ENCODE measurements around the gene STX7. TPM values are rescaled to one million over a fixed set of nuclear protein-coding genes. Genes with fewer than 3 reads are reported as not detected.

Gene STX7
- total RNA-seq, 2 donors from 2014 or later = 36.6 to 41.7 TPM

- Histone ChIP-seq H3K4me3 (ENCODE audit: low read length) (no peak overlapping the region), H3K9me3 (ENCODE audit: control insufficient read depth, low read length) (no peaks in the 10 kb centered on the region), H3K9ac (ENCODE audit: extremely low read depth, low read length, poor library complexity, severe bottlenecking) (no peak overlapping the region), H3K36me3 (ENCODE audit: control insufficient read depth, insufficient read depth, low read length) (peaks cover 68% of the 10 kb centered on the region), H3K27ac (ENCODE audit: low read depth, low read length) (no peak overlapping the region), H3K4me1 (ENCODE audit: control insufficient read depth, insufficient read depth, low read length) (no peaks in the 10 kb centered on the region), H3K27me3 (ENCODE audit: control insufficient read depth, insufficient read depth, low read length, poor library complexity, severe bottlenecking) (no peaks in the 10 kb centered on the region)
- no peak for TF ChIP-seq CTCF (conservative IDR thresholded peaks at IDR 0.05)
- H3K9me3 Mint-ChIP-seq = no peaks in the 10 kb centered on the region
- no peak for DNase-seq
- no peak overlapping the region for H3K4me3 Mint-ChIP-seq
- H3K36me3 Mint-ChIP-seq (ENCODE audit: low read depth) = peaks cover 39% of the 10 kb centered on the region
- no peaks in the 10 kb centered on the region for H3K4me1 Mint-ChIP-seq
- 91 to 100% methylated on average over 1 to 6 of the region's 6 CpGs for WGBS, 2 experiments (ENCODE audit: insufficient coverage in 1 of 2, insufficient read length in 1 of 2)
- no peak overlapping the region for H3K27ac Mint-ChIP-seq
- no peaks in the 10 kb centered on the region for H3K27me3 Mint-ChIP-seq (ENCODE audit: insufficient read depth)
Measured at GRCh38 chr6:132461958-132462357, 51.0 kb downstream of the STX7 start.

GRCh38 chr6:132459605-132459952 is 53.3 kb downstream of the STX7 start:
- no peaks in the 10 kb centered on the region for H3K27me3 Mint-ChIP-seq (ENCODE audit: insufficient read depth)
- no peaks in the 10 kb centered on the region for H3K4me1 ChIP-seq (ENCODE audit: control insufficient read depth, insufficient read depth, low read length)
- H3K36me3 ChIP-seq (ENCODE audit: control insufficient read depth, insufficient read depth, low read length) = peaks cover 59% of the 10 kb centered on the region
- WGBS, 2 experiments (ENCODE audit: insufficient coverage in 1 of 2, insufficient read length in 1 of 2) = 100% methylated on average over 3 of the region's 3 CpGs; no CpG with 5 or more reads in 1 of the 2 experiments
- no peaks in the 10 kb centered on the region for H3K9me3 ChIP-seq (ENCODE audit: control insufficient read depth, low read length)
- no peaks in the 10 kb centered on the region for H3K9me3 Mint-ChIP-seq
- H3K27ac Mint-ChIP-seq = no peak overlapping the region
- H3K4me1 Mint-ChIP-seq = no peaks in the 10 kb centered on the region
- no peak overlapping the region for H3K27ac ChIP-seq (ENCODE audit: low read depth, low read length)
- no peak for DNase-seq
- no peaks in the 10 kb centered on the region for H3K27me3 ChIP-seq (ENCODE audit: control insufficient read depth, insufficient read depth, low read length, poor library complexity, severe bottlenecking)
- no peak overlapping the region for H3K9ac ChIP-seq (ENCODE audit: extremely low read depth, low read length, poor library complexity, severe bottlenecking)
- no peak overlapping the region for H3K4me3 Mint-ChIP-seq
- no peak for TF ChIP-seq CTCF (conservative IDR thresholded peaks at IDR 0.05)
- no peak overlapping the region for H3K4me3 ChIP-seq (ENCODE audit: low read length)
- peaks cover 39% of the 10 kb centered on the region for H3K36me3 Mint-ChIP-seq (ENCODE audit: low read depth)

GRCh38 chr6:132458887-132459604 is 53.9 kb downstream of the STX7 start:
- Histone ChIP-seq H3K27ac (ENCODE audit: low read depth, low read length) (no peak overlapping the region), H3K9ac (ENCODE audit: extremely low read depth, low read length, poor library complexity, severe bottlenecking) (no peak overlapping the region), H3K9me3 (ENCODE audit: control insufficient read depth, low read length) (no peaks in the 10 kb centered on the region), H3K36me3 (ENCODE audit: control insufficient read depth, insufficient read depth, low read length) (peaks cover 54% of the 10 kb centered on the region), H3K4me3 (ENCODE audit: low read length) (no peak overlapping the region), H3K27me3 (ENCODE audit: control insufficient read depth, insufficient read depth, low read length, poor library complexity, severe bottlenecking) (no peaks in the 10 kb centered on the region), H3K4me1 (ENCODE audit: control insufficient read depth, insufficient read depth, low read length) (no peaks in the 10 kb centered on the region)
- Mint-ChIP-seq H3K27me3 (ENCODE audit: insufficient read depth) (no peaks in the 10 kb centered on the region), H3K4me3 (no peak overlapping the region), H3K36me3 (ENCODE audit: low read depth) (peaks cover 35% of the 10 kb centered on the region), H3K4me1 (no peaks in the 10 kb centered on the region), H3K27ac (no peak overlapping the region), H3K9me3 (no peaks in the 10 kb centered on the region)
- DNase-seq = no peak
- WGBS, 2 experiments (ENCODE audit: insufficient coverage in 1 of 2, insufficient read length in 1 of 2) = 91 to 95% methylated on average over 5 of the region's 6 CpGs
- no peak for TF ChIP-seq CTCF (conservative IDR thresholded peaks at IDR 0.05)
